Smooth muscle cell (in vitro differentiated cells): ENCODE results near the gene RGL1. TPM values are rescaled to one million over a fixed set of nuclear protein-coding genes. Genes with fewer than 3 reads are reported as not detected.

ENCODE experiments used
- DNase-seq: peaks from one replicate; lab custom pipeline; 2025; ENCODE audit not compliant: unreplicated experiment; lab: John Stamatoyannopoulos, UW
- H2AFZ ChIP-seq: fragments of 200-600 bp; sonication (generic); 2 replicates; pipeline ENCODE4 v1.6.0; 2016; ENCODE audit warnings: antibody characterized with exemption, low read depth, mild to moderate bottlenecking
- H3F3A ChIP-seq: fragments of 200-600 bp; sonication (generic); 2 replicates; pipeline ENCODE4 v1.6.0; 2017; ENCODE audit warnings: antibody characterized with exemption, low read depth
- H3K27ac ChIP-seq: fragments of 200-600 bp; sonication (generic); 2 replicates; pipeline ENCODE4 v1.5.1; 2016; ENCODE audit warnings: low read depth, mild to moderate bottlenecking
- H3K27me3 ChIP-seq: fragments of 200-600 bp; sonication (generic); 2 replicates; pipeline ENCODE4 v1.6.1; 2016; ENCODE audit warnings: low read depth, mild to moderate bottlenecking
- H3K36me3 ChIP-seq: fragments of 200-600 bp; sonication (generic); 2 replicates; pipeline ENCODE4 v1.5.1; 2016; ENCODE audit warnings: low read depth
- H3K4me1 ChIP-seq: fragments of 200-600 bp; sonication (generic); 2 replicates; pipeline ENCODE4 v1.5.1; 2016; ENCODE audit warnings: low read depth
- H3K4me2 ChIP-seq: fragments of 200-600 bp; sonication (generic); 2 replicates; pipeline ENCODE4 v1.6.0; 2016; ENCODE audit warnings: mild to moderate bottlenecking
- H3K4me3 ChIP-seq: fragments of 200-600 bp; sonication (generic); 2 replicates; pipeline ENCODE4 v1.5.1; 2016; ENCODE audit warnings: mild to moderate bottlenecking
- H3K79me2 ChIP-seq: fragments of 200-600 bp; sonication (generic); 2 replicates; pipeline ENCODE4 v1.6.0; 2016; ENCODE audit warnings: low read depth, mild to moderate bottlenecking
- H3K9ac ChIP-seq: fragments of 200-600 bp; sonication (generic); 2 replicates; pipeline ENCODE4 v1.6.0; 2016; ENCODE audit warnings: low read depth
- H3K9me3 ChIP-seq: fragments of 200-600 bp; sonication (generic); replicated peaks from 2 replicates; pipeline ENCODE4 v1.5.1; 2016; ENCODE audit warnings: low read depth
- H4K20me1 ChIP-seq: fragments of 200-600 bp; sonication (generic); 2 replicates; pipeline ENCODE4 v1.6.0; 2016; ENCODE audit warnings: low read depth
- WGBS: methylation state at CpG from one replicate; pipeline ENCODE4 v1.1.7; 2016; ENCODE audit warnings: low lambda C conversion rate; 5-methylcytosine and 5-hydroxymethylcytosine counted together
- polyA plus RNA-seq: library from polyadenylated mRNA; unstranded; fragments of >200 nt; fragmentation: Nextera tagmentation; extraction: Ambion mirVana; gene quantifications from 2 replicates; pipeline ENCODE4 v1.2.1, GENCODE V29; 2016
- total RNA-seq: library from RNA; depleted of rRNA; stranded (reverse); fragments of >200 nt; gene quantifications from 2 replicates; pipeline ENCODE4 v1.2.3, GENCODE V29; 2014
- TF ChIP-seq, protein P1 (sequence below): fragments of 200-600 bp; sonication (generic); IDR thresholded peaks from 2 replicates; pipeline ENCODE4 v1.5.1; 2017; ENCODE audit warnings: borderline replicate concordance, mild to moderate bottlenecking, antibody characterized with exemption; ENCODE audit not compliant: insufficient read depth, poor library complexity, severe bottlenecking

RGL1 gene
- total and polyA plus RNA-seq, 2 experiments from 2014 or later: 21.1 to 21.4 TPM

DNA sequence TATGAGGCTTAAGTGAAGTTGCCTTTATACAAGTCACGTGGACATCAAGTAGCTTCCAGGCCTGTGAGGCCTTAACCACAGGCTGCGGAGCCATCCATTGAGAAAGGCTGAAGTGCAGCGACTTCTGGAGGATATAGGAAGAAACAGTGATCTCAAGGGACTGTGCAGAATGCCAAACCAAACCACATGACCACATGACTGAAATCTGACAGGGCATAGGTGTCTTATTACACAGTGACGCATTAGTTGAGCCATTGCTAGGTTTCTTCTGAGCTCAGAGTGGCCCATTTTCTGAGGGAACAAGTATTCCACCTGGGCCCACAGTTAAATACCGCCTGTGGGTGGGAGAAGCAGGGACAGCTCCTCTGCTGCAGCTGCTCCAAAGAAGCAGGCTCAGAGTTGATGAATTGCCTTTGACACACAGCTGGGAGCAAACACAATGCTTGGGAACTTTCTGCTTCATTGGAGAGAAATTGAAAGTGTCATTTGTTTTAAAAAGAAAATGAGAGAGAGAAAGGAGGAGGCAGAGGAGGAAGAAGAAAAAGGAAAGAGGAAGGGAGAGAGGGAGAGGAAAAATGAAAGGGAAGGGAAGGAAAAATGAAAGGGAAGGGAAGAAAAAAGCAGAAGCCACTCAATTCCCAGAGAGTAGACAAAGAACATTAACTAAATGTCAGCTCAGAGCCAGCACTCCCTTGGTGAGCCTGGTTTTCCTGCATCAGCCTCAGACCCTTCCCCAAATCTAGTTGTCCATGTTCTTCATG is 138.2 kb downstream of the RGL1 start:
- peak overlapping the region; percentile 48 for H3K27ac ChIP-seq

DNA sequence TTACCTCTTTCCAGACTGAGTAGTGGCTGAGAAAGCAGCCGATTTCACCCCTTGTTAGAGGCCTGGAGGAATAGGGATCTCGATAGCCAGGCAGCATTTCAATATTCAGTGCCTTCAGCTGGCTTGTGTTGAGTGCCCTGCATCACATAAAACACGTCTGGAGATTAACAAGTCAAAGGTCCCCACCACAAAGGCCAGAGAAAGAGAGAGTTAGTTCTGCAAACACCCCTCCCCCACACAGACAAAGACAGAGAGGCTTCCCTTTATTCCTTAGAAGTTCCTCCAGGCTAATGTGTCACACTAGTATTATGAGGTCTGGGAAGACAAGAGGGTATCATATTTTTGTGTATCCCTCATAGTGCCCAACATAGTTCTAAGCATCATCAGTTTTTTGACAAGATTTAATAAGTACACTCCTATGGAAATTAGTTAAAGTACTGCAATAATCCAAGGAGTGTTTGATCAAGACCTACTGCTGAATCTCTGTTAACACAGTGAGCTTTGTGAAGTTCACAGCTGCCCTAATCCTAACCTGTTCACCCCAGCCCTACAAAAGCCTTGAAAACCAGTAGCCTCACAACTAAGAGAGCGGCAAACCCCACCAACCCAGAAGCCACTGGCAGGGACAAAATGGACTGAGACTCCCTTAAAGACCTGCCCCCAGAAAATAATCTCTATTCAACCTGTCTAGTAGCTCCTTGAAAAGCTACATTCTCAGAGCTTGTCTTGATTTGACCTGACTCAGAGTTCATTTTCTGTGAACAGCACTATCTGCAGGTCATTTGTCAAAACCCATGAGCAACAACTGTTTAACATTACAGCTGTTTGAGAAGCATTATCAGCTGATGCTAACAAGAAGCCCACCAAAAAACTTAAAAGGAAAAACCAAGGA is 140.8 kb downstream of the RGL1 start:
- no peak overlapping the region for H3K27ac ChIP-seq
- H3K4me1 ChIP-seq: peaks cover 46% of the 10 kb centered on the region
- no peaks in the 10 kb centered on the region for H3K36me3 ChIP-seq
- H3K4me2 ChIP-seq: no peak overlapping the region
- H3K27me3 ChIP-seq: no peaks in the 10 kb centered on the region
- H4K20me1 ChIP-seq: no peaks in the 10 kb centered on the region
- no peak for DNase-seq
- WGBS: 29% methylated on average over 4 of the region's 4 CpGs
- no peak overlapping the region for H2AFZ ChIP-seq
- H3K9me3 ChIP-seq: no peaks in the 10 kb centered on the region
- H3K9ac ChIP-seq: no peak overlapping the region
- no peaks in the 10 kb centered on the region for H3K79me2 ChIP-seq
- TF ChIP-seq, protein P1, sequence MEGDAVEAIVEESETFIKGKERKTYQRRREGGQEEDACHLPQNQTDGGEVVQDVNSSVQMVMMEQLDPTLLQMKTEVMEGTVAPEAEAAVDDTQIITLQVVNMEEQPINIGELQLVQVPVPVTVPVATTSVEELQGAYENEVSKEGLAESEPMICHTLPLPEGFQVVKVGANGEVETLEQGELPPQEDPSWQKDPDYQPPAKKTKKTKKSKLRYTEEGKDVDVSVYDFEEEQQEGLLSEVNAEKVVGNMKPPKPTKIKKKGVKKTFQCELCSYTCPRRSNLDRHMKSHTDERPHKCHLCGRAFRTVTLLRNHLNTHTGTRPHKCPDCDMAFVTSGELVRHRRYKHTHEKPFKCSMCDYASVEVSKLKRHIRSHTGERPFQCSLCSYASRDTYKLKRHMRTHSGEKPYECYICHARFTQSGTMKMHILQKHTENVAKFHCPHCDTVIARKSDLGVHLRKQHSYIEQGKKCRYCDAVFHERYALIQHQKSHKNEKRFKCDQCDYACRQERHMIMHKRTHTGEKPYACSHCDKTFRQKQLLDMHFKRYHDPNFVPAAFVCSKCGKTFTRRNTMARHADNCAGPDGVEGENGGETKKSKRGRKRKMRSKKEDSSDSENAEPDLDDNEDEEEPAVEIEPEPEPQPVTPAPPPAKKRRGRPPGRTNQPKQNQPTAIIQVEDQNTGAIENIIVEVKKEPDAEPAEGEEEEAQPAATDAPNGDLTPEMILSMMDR: no peak
- H3F3A ChIP-seq: peaks cover 2% of the 10 kb centered on the region
- no peak overlapping the region for H3K4me3 ChIP-seq

More for the DNA sequence above, 138.2 kb downstream of the RGL1 start:
- H3K9me3 ChIP-seq: no peaks in the 10 kb centered on the region
- peaks cover 46% of the 10 kb centered on the region for H3K4me1 ChIP-seq
- 16% methylated on average over 5 of the region's 5 CpGs for WGBS
- H3K36me3 ChIP-seq: no peaks in the 10 kb centered on the region
- no peak overlapping the region for H3K9ac ChIP-seq
- peaks cover 2% of the 10 kb centered on the region for H3F3A ChIP-seq
- TF ChIP-seq, protein P1: no peak
- H3K4me2 ChIP-seq: peak overlapping the region; percentile 58
- no peak for DNase-seq
- no peak overlapping the region for H2AFZ ChIP-seq
- no peaks in the 10 kb centered on the region for H4K20me1 ChIP-seq
- no peaks in the 10 kb centered on the region for H3K79me2 ChIP-seq
- H3K27me3 ChIP-seq: no peaks in the 10 kb centered on the region
- no peak overlapping the region for H3K4me3 ChIP-seq

DNA sequence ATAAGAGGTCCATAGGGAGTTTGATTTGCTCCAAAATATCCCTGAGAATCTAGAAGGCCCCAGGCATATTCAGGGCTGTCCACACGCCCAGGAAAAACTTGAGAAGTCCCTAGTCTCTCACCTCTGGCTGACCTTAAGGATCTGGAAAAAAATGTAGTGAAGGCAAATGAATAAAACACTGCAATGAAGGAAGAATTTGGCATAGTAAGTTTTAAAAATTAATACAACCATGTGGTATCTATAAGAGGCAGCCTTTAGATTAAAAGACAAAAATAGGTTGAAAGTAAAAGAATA is 141.3 kb downstream of the RGL1 start:
- no peak overlapping the region for H3K4me2 ChIP-seq
- H3K36me3 ChIP-seq: no peaks in the 10 kb centered on the region
- peaks cover 2% of the 10 kb centered on the region for H3F3A ChIP-seq
- H3K4me3 ChIP-seq: no peak overlapping the region
- no peaks in the 10 kb centered on the region for H4K20me1 ChIP-seq
- TF ChIP-seq, protein P1: no peak
- DNase-seq: no peak
- 91% methylated on average over 1 of the region's 1 CpG for WGBS
- no peaks in the 10 kb centered on the region for H3K79me2 ChIP-seq
- H3K4me1 ChIP-seq: peaks cover 46% of the 10 kb centered on the region
- H3K27ac ChIP-seq: no peak overlapping the region
- H3K27me3 ChIP-seq: no peaks in the 10 kb centered on the region
- H3K9me3 ChIP-seq: no peaks in the 10 kb centered on the region
- H3K9ac ChIP-seq: no peak overlapping the region
- H2AFZ ChIP-seq: no peak overlapping the region
